ENCODE data around the gene ANXA11.

DNA sequence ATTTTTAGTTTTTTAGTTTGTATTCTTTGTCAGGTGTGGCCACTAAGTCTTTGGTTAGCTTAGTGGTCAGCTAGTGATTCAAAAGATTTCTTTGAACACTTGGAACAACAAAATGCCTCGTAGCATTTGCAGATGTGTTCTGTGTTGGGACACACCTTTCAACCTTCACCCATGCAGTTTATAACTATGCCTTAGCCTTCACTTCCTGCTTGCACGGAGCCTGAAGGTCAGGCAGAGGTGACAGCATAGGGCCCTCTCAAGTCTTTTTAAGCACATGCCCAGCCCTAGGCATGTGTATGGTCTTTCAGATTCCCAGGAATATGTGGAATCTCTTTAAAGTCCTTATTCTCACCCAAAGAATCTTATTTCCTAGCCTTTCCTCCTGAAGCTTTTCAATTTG, 55.2 kb downstream of the ANXA11 start:
- no peak for TF ChIP-seq CEBPB (IDR thresholded peaks at IDR 0.05)
- TF ChIP-seq, protein P1, sequence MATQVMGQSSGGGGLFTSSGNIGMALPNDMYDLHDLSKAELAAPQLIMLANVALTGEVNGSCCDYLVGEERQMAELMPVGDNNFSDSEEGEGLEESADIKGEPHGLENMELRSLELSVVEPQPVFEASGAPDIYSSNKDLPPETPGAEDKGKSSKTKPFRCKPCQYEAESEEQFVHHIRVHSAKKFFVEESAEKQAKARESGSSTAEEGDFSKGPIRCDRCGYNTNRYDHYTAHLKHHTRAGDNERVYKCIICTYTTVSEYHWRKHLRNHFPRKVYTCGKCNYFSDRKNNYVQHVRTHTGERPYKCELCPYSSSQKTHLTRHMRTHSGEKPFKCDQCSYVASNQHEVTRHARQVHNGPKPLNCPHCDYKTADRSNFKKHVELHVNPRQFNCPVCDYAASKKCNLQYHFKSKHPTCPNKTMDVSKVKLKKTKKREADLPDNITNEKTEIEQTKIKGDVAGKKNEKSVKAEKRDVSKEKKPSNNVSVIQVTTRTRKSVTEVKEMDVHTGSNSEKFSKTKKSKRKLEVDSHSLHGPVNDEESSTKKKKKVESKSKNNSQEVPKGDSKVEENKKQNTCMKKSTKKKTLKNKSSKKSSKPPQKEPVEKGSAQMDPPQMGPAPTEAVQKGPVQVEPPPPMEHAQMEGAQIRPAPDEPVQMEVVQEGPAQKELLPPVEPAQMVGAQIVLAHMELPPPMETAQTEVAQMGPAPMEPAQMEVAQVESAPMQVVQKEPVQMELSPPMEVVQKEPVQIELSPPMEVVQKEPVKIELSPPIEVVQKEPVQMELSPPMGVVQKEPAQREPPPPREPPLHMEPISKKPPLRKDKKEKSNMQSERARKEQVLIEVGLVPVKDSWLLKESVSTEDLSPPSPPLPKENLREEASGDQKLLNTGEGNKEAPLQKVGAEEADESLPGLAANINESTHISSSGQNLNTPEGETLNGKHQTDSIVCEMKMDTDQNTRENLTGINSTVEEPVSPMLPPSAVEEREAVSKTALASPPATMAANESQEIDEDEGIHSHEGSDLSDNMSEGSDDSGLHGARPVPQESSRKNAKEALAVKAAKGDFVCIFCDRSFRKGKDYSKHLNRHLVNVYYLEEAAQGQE (IDR thresholded peaks at IDR 0.05; ENCODE audit: low read depth): no peak
- TF ChIP-seq CREB1 (IDR thresholded peaks at IDR 0.05; ENCODE audit: low read depth): no peak

Data from Ishikawa (cell line).